T-helper 17 cell (primary cell): ENCODE results near the gene APBB3. TPM values are rescaled to one million over a fixed set of nuclear protein-coding genes. Genes with fewer than 3 reads are reported as not detected.
"Not testable (repeated sequence)": the region's sequence is repeated elsewhere in the genome, so short reads cannot be mapped to it uniquely, and the experiment has no call there.

Experiments
- ATAC-seq: fragments of 150-1000 bp; cut with Tn5 transposase; 2 replicates; pipeline ENCODE4 v1.10.0; 2021; ENCODE audit warnings: mild to moderate bottlenecking, moderate library complexity
- DNase-seq, 3 donors: peaks; one replicate each; pipeline versions ENCODE4 v3.0.0 to v3.0.0-alpha.2; 2020 to 2021
- H3K9me3 ChIP-seq: one replicate; pipeline ENCODE4 v1.7.0; 2013; ENCODE audit warnings: low read length, mild to moderate bottlenecking; ENCODE audit not compliant: control insufficient read depth, poor library complexity, severe bottlenecking
- H3K27ac Mint-ChIP-seq: one replicate; pipeline ENCODE4 v1.8.0; 2022; ENCODE audit warnings: mild to moderate bottlenecking, moderate library complexity, mixed read lengths
- H3K27me3 Mint-ChIP-seq: one replicate; pipeline ENCODE4 v1.8.0; 2022; ENCODE audit warnings: mixed read lengths
- H3K36me3 Mint-ChIP-seq: one replicate; pipeline ENCODE4 v1.8.0; 2022; ENCODE audit warnings: low read depth, mixed read lengths
- H3K4me1 Mint-ChIP-seq: one replicate; pipeline ENCODE4 v1.8.0; 2022; ENCODE audit warnings: mild to moderate bottlenecking, mixed read lengths
- H3K4me3 Mint-ChIP-seq: one replicate; pipeline ENCODE4 v1.8.0; 2022; ENCODE audit warnings: mild to moderate bottlenecking, moderate library complexity, mixed read lengths
- total RNA-seq, 4 donors: library from RNA in 2 of 4; stranded (reverse) in 2 of 4; gene quantifications; one replicate each; pipeline ENCODE4 v1.2.3 and lab custom pipeline; 2022 to 2026

Gene APBB3
- total RNA-seq (10 to 100 TPM; 47.5 to 59.0 TPM), total RNA-seq (lab: John Stamatoyannopoulos, UW) (26.7 to 39.2 reads per million in 2 donors)

GRCh38 chr5:140564196-140565023 is at the start of gene APBB3, which contains the start of gene SLC35A4:
Gene APBB3, minus strand, starts transcription at chr5:140564598. Its CDS starts 353 bp downstream, at chr5:140564245.
Gene SLC35A4, plus strand, starts transcription at chr5:140564828. Its CDS starts 2,342 bp downstream, at chr5:140567170.
- no peaks in the 10 kb centered on the region for H3K27me3 Mint-ChIP-seq
- H3K27ac Mint-ChIP-seq: peak within 1 kb of the TSS; percentile 99
- H3K9me3 ChIP-seq: no peaks in the 10 kb centered on the region
- ATAC-seq (peak; percentile 89), DNase-seq (peak; percentile 90 to 97 (median 94))
- peaks cover 13% of the 10 kb centered on the region for H3K36me3 Mint-ChIP-seq
- H3K4me3 Mint-ChIP-seq: peak within 1 kb of the TSS; percentile 95
- H3K4me1 Mint-ChIP-seq: peaks cover 52% of the 10 kb centered on the region

GRCh38 chr5:140611020-140611521 is 46.7 kb upstream of the APBB3 start:
- Mint-ChIP-seq H3K27me3 (peaks cover 21% of the 10 kb centered on the region), H3K36me3 (no peaks in the 10 kb centered on the region), H3K27ac (no peak overlapping the region), H3K4me3 (no peak overlapping the region), H3K4me1 (peaks cover 16% of the 10 kb centered on the region)
- no peak for DNase-seq
- no peak for ATAC-seq
- H3K9me3 ChIP-seq: no peaks in the 10 kb centered on the region

GRCh38 chr5:140609126-140609525 is 44.7 kb upstream of the APBB3 start:
- peaks cover 16% of the 10 kb centered on the region for H3K4me1 Mint-ChIP-seq
- no peaks in the 10 kb centered on the region for H3K9me3 ChIP-seq
- H3K27me3 Mint-ChIP-seq: peaks cover 21% of the 10 kb centered on the region
- no peaks in the 10 kb centered on the region for H3K36me3 Mint-ChIP-seq
- no peak overlapping the region for H3K27ac Mint-ChIP-seq
- no peak for DNase-seq
- H3K4me3 Mint-ChIP-seq: no peak overlapping the region
- ATAC-seq: no peak

GRCh38 chr5:140608722-140609121 is 44.3 kb upstream of the APBB3 start:
- Mint-ChIP-seq H3K36me3 (no peaks in the 10 kb centered on the region), H3K27ac (no peak overlapping the region), H3K4me1 (peaks cover 16% of the 10 kb centered on the region), H3K27me3 (peaks cover 21% of the 10 kb centered on the region), H3K4me3 (no peak overlapping the region)
- DNase-seq (no peak), ATAC-seq (no peak)
- H3K9me3 ChIP-seq: no peaks in the 10 kb centered on the region

GRCh38 chr5:140607031-140607430 is 42.6 kb upstream of the APBB3 start:
- peaks cover 12% of the 10 kb centered on the region for H3K4me1 Mint-ChIP-seq
- no peaks in the 10 kb centered on the region for H3K36me3 Mint-ChIP-seq
- peaks cover 14% of the 10 kb centered on the region for H3K27me3 Mint-ChIP-seq
- H3K27ac Mint-ChIP-seq: no peak overlapping the region
- H3K9me3 ChIP-seq: no peaks in the 10 kb centered on the region
- no peak for DNase-seq
- ATAC-seq: no peak
- H3K4me3 Mint-ChIP-seq: no peak overlapping the region

GRCh38 chr5:140605879-140606278 is 41.5 kb upstream of the APBB3 start:
- Mint-ChIP-seq H3K27me3 (peaks cover 5% of the 10 kb centered on the region), H3K27ac (no peak overlapping the region), H3K36me3 (no peaks in the 10 kb centered on the region), H3K4me3 (no peak overlapping the region), H3K4me1 (peaks cover 6% of the 10 kb centered on the region)
- H3K9me3 ChIP-seq: no peaks in the 10 kb centered on the region
- ATAC-seq: no peak
- no peak for DNase-seq

- ATAC-seq (no peak), DNase-seq (no peak)
- no peaks in the 10 kb centered on the region for H3K36me3 Mint-ChIP-seq
- H3K27me3 Mint-ChIP-seq: peaks cover 2% of the 10 kb centered on the region
- H3K9me3 ChIP-seq: no peaks in the 10 kb centered on the region
- H3K4me1 Mint-ChIP-seq: peaks cover 1% of the 10 kb centered on the region
- no peak overlapping the region for H3K4me3 Mint-ChIP-seq
- H3K27ac Mint-ChIP-seq: no peak overlapping the region
Observed at GRCh38 chr5:140603734-140604133, 39.3 kb upstream of the APBB3 start.

GRCh38 chr5:140603446-140603698 is 39.0 kb upstream of the APBB3 start:
- not testable (repeated sequence) for H3K4me3 Mint-ChIP-seq, DNase-seq, H3K4me1 Mint-ChIP-seq, H3K27me3 Mint-ChIP-seq, H3K9me3 ChIP-seq, ATAC-seq, H3K36me3 Mint-ChIP-seq, H3K27ac Mint-ChIP-seq

GRCh38 chr5:140602147-140602546 is 37.7 kb upstream of the APBB3 start:
- H3K9me3 ChIP-seq: no peaks in the 10 kb centered on the region
- ATAC-seq (no peak), DNase-seq (no peak)
- Mint-ChIP-seq H3K4me3 (no peak overlapping the region), H3K4me1 (no peaks in the 10 kb centered on the region), H3K27me3 (no peaks in the 10 kb centered on the region), H3K27ac (no peak overlapping the region), H3K36me3 (no peaks in the 10 kb centered on the region)

GRCh38 chr5:140600096-140600495 is 35.7 kb upstream of the APBB3 start:
- Mint-ChIP-seq H3K27ac (peak overlapping the region; percentile 2), H3K4me1 (no peaks in the 10 kb centered on the region), H3K4me3 (no peak overlapping the region)

GRCh38 chr5:140598836-140599235 is 34.4 kb upstream of the APBB3 start:
- Mint-ChIP-seq H3K27ac (no peak overlapping the region), H3K4me3 (no peak overlapping the region), H3K4me1 (no peaks in the 10 kb centered on the region), H3K36me3 (no peaks in the 10 kb centered on the region), H3K27me3 (no peaks in the 10 kb centered on the region)
- no peaks in the 10 kb centered on the region for H3K9me3 ChIP-seq
- no peak for DNase-seq
- ATAC-seq: no peak

More at GRCh38 chr5:140600096-140600495, 35.7 kb upstream of the APBB3 start:
- H3K9me3 ChIP-seq: no peaks in the 10 kb centered on the region
- no peak for ATAC-seq
- Mint-ChIP-seq H3K36me3 (no peaks in the 10 kb centered on the region), H3K27me3 (no peaks in the 10 kb centered on the region)
- DNase-seq: no peak

GRCh38 chr5:140596321-140596741 is 31.9 kb upstream of the APBB3 start:
- Mint-ChIP-seq H3K27ac (no peak overlapping the region), H3K4me3 (no peak overlapping the region), H3K4me1 (peaks cover 2% of the 10 kb centered on the region), H3K27me3 (no peaks in the 10 kb centered on the region), H3K36me3 (no peaks in the 10 kb centered on the region)
- no peak for ATAC-seq
- H3K9me3 ChIP-seq: no peaks in the 10 kb centered on the region
- DNase-seq: no peak

- Mint-ChIP-seq H3K4me1 (peaks cover 2% of the 10 kb centered on the region), H3K4me3 (no peak overlapping the region), H3K27me3 (no peaks in the 10 kb centered on the region), H3K36me3 (no peaks in the 10 kb centered on the region), H3K27ac (no peak overlapping the region)
- ATAC-seq: no peak
- DNase-seq: no peak
- H3K9me3 ChIP-seq: no peaks in the 10 kb centered on the region
Observed at GRCh38 chr5:140595538-140596300, 31.3 kb upstream of the APBB3 start.
